Activated CD4-positive, alpha-beta T cell treated with anti-CD3 and anti-CD28 coated beads, Interleukin-2, amount 10 ng/mL, durations not matched to agents 7 days and 5 days (primary cell): ENCODE results near the gene OGFOD3. TPM values are rescaled to one million over a fixed set of nuclear protein-coding genes. Genes with fewer than 3 reads are reported as not detected.
A peak's percentile ranks its signal among the peaks of the same experiment; 100 is the strongest.
"Not testable (repeated sequence)": the region's sequence is repeated elsewhere in the genome, so short reads cannot be mapped to it uniquely, and the experiment has no call there.

Source experiments
- CTCF ChIA-PET: fragments of 350-600 bp; sonication (Branson Sonifier 250); formaldehyde crosslinking; loops from one replicate; lab custom pipeline; 2021; ENCODE audit warnings: antibody characterized with exemption; lab: Charles Lee
- POLR2A ChIA-PET: fragments of 350-600 bp; sonication (Branson Sonifier 250); formaldehyde crosslinking; loops from one replicate; lab custom pipeline; 2021; ENCODE audit warnings: antibody characterized with exemption; lab: Charles Lee
- DNase-seq: peaks from one replicate; pipeline ENCODE4 v3.0.0-alpha.2; 2020
- H3K27ac Mint-ChIP-seq: one replicate; pipeline ENCODE4 v1.8.0; 2021; ENCODE audit warnings: mild to moderate bottlenecking, moderate library complexity, mixed read lengths
- H3K27me3 Mint-ChIP-seq: one replicate; pipeline ENCODE4 v1.8.0; 2021; ENCODE audit warnings: mixed read lengths
- H3K36me3 Mint-ChIP-seq: one replicate; pipeline ENCODE4 v1.8.0; 2021; ENCODE audit warnings: low read depth, mixed read lengths
- H3K4me1 Mint-ChIP-seq: one replicate; pipeline ENCODE4 v1.8.0; 2021; ENCODE audit warnings: mixed read lengths
- H3K4me3 Mint-ChIP-seq: one replicate; pipeline ENCODE4 v1.8.0; 2021; ENCODE audit warnings: mild to moderate bottlenecking, moderate library complexity, mixed read lengths
- H3K9me3 Mint-ChIP-seq: one replicate; pipeline ENCODE4 v1.8.0; 2021; ENCODE audit warnings: mixed read lengths
- total RNA-seq, 2 experiments: library from RNA; stranded (reverse); gene quantifications; one replicate each; pipeline ENCODE4 v1.2.3, GENCODE V29; 2021

The OGFOD3 gene
- total RNA-seq, 2 experiments from 2014 or later = 23.8 to 28.0 TPM

DNA sequence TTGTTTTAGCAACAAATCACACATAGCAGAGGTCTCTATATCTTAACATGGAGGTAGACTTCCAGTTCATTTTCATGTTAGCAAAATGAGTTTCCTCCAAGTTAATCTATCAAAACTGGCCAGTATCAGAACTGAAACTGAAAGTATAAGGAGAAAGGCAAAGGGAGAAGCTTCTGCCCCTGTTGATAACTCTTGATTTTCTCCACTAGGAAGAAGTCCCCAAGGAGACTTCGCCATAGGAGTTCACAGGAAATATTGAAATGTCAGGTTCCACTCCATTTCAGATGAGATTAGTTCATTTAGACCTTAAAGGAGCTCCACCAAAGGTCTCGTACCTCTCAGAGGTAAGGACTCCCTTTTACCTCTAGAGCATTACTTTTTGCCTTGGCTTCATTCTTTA lies 1.2 kb upstream of the OGFOD3 start:
- peak overlapping the region; percentile 83 for H3K4me3 Mint-ChIP-seq
- H3K27me3 Mint-ChIP-seq = no peaks in the 10 kb centered on the region
- DNase-seq = no peak
- peaks cover 41% of the 10 kb centered on the region for H3K4me1 Mint-ChIP-seq
- H3K9me3 Mint-ChIP-seq = peaks cover 2% of the 10 kb centered on the region
- CTCF ChIA-PET = interaction anchor here (0.7 to 1.4 kb wide), 3 partner anchors 36 to 143 kb away, joined by 3 to 4 read pairs (median 3); no protein-coding TSS in a partner anchor
- H3K27ac Mint-ChIP-seq = peak overlapping the region; percentile 88
- POLR2A ChIA-PET = interaction anchor here (0.5 kb wide), 1 partner anchor 111 kb away, joined by 4 read pairs; no protein-coding TSS in a partner anchor
- peaks cover 35% of the 10 kb centered on the region for H3K36me3 Mint-ChIP-seq

DNA sequence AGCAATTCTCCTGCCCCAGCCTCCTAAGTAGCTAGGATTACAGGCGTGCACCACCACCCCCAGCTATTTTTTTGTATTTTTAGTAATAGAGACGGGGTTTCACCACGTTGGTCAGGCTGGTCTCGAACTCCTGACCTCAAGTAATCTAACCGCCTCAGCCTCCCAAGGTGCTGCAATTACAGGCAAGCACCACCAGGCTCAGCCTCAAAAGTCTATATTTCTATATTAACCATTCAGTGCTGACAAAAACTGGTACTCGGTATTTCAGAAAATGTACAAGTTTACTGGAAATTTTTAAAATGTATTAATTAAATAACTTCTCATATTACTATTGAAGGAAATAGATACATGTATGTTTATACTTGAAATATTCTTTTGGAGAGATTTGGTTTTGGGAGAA lies 1.6 kb downstream of the OGFOD3 start:
- CTCF ChIA-PET = interaction anchor here (0.8 to 1.0 kb wide), 3 partner anchors 59 to 83 kb away, joined by 3 to 4 read pairs (median 3); partner anchors contain the start of gene SECTM1
- Mint-ChIP-seq H3K27me3 (no peaks in the 10 kb centered on the region), H3K36me3 (peaks cover 21% of the 10 kb centered on the region), H3K27ac (no peak overlapping the region), H3K9me3 (no peaks in the 10 kb centered on the region), H3K4me3 (no peak overlapping the region), H3K4me1 (peaks cover 40% of the 10 kb centered on the region)
- POLR2A ChIA-PET = no interaction called here
- no peak for DNase-seq

DNA sequence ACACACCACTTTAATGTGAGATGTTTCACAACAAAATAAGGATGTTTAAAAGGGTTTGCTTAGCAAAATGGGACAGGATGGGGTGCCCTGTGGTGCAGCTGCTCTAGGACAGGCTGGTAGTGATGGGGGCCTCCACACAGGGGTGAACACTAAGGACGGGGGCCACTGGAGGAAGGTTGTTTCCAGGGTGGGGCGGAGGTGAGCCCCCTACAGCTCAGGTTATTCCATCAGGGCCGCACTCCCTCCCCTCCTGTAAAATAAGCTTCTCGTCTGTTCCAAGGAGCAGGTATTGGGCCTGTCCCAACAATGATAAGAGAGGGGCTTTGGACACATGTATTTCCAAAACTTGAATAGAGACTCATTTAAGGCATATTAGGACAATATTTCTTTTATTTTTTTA lies 2.1 kb downstream of the OGFOD3 start:
- ChIA-PET POLR2A (no interaction called here), CTCF (interaction anchor here (1.0 kb wide), 1 partner anchor 58 kb away, joined by 4 read pairs; no protein-coding TSS in a partner anchor)
- peaks cover 36% of the 10 kb centered on the region for H3K4me1 Mint-ChIP-seq
- DNase-seq = no peak
- H3K27ac Mint-ChIP-seq = no peak overlapping the region
- H3K27me3 Mint-ChIP-seq = no peaks in the 10 kb centered on the region
- no peak overlapping the region for H3K4me3 Mint-ChIP-seq
- H3K9me3 Mint-ChIP-seq = no peaks in the 10 kb centered on the region
- H3K36me3 Mint-ChIP-seq = peaks cover 18% of the 10 kb centered on the region

DNA sequence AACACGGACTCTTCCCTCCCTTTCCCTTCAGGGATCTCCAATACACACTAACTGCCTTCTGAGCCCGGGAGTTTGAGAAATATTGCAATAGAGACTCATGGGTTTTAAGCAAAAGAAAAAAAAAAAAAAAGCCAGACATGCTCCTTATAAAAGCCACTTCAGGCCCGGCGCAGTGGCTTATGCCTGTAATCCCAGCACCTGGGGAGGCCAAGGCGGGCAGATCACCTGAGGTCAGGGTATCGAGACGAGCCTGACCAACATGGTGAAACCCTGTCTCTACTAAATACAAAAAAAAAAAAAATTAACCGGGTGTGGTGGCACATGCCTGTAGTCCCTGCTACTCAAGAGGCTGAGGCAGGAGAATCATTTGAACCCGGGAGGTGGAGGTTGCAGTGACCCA lies 2.6 kb downstream of the OGFOD3 start:
- H3K27me3 Mint-ChIP-seq = no peaks in the 10 kb centered on the region
- no peaks in the 10 kb centered on the region for H3K9me3 Mint-ChIP-seq
- H3K4me1 Mint-ChIP-seq = peaks cover 31% of the 10 kb centered on the region
- ChIA-PET POLR2A (no interaction called here), CTCF (interaction anchor here (1.0 kb wide), 1 partner anchor 58 kb away, joined by 4 read pairs; no protein-coding TSS in a partner anchor)
- H3K36me3 Mint-ChIP-seq = peaks cover 14% of the 10 kb centered on the region
- H3K4me3 Mint-ChIP-seq = no peak overlapping the region
- H3K27ac Mint-ChIP-seq = no peak overlapping the region
- DNase-seq = no peak

DNA sequence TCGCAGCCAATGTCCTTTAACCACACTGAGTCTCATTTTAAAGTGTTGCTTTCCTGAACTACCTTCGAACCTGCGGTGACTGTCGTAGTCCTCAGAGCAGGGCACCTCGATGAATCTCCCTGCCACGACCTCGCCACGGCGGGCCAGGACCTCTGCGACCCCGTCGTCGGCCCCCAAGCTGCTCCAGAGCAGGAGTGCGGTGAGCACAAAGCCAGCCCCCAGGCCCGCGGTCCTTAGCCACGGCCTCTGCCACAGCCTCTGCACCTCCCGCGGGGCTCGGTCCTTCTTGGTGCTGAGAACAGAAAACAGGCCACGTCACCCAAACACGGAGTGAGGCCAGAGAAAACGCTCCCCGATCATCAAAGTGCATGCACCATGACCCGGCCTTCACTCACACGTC lies 3.0 kb downstream of the OGFOD3 start:
- H3K27ac Mint-ChIP-seq = no peak overlapping the region

DNA sequence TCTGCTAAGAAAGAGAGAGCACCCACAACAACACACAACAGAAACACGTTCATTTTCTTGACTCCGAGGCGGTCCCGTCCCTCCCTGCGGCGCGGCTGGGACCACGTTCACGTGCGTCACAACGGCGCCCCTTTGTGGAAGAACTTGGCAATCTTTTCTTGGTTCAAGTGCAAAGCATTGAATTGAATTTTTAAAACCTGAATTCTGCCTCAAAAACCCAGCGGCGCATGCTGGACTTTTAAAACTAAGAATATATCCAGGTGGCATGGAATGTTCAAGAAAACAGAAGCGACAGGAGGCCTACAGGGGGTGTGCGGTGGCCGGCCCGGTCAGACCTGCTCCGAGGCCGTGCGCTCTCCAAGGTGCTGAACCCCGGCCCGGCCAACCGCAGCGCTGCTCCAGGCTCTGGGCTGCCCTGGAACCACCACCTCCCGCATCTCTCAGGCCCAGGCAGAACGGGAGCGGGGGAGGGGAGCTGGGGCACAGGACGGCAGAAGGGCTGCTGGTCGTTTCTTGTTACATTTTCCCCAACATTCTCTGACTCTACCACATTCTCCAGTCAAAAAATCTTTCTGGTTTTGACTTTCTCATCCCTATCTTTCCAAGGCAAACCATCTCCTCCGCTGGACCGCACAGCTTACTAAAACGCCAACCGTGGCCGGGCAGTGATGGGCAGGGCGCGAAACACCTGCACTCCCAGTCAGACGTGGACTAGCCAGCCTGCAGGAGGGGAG lies 3.7 kb downstream of the OGFOD3 start:
- H3K9me3 Mint-ChIP-seq = no peaks in the 10 kb centered on the region
- no peak overlapping the region for H3K4me3 Mint-ChIP-seq
- peaks cover 23% of the 10 kb centered on the region for H3K4me1 Mint-ChIP-seq
- CTCF ChIA-PET = interaction anchor here (0.6 to 2.0 kb wide), 2 partner anchors 12 to 178 kb away, joined by 3 to 7 read pairs; no protein-coding TSS in a partner anchor
- POLR2A ChIA-PET = no interaction called here
- H3K27ac Mint-ChIP-seq = no peak overlapping the region
- peaks cover 4% of the 10 kb centered on the region for H3K36me3 Mint-ChIP-seq
- peak; percentile 85 for DNase-seq
- no peaks in the 10 kb centered on the region for H3K27me3 Mint-ChIP-seq

More for the DNA sequence above, 3.0 kb downstream of the OGFOD3 start:
- peaks cover 29% of the 10 kb centered on the region for H3K4me1 Mint-ChIP-seq
- H3K9me3 Mint-ChIP-seq = no peaks in the 10 kb centered on the region
- H3K4me3 Mint-ChIP-seq = no peak overlapping the region
- CTCF ChIA-PET = interaction anchor here (0.6 to 2.0 kb wide), 2 partner anchors 13 to 179 kb away, joined by 3 to 7 read pairs; no protein-coding TSS in a partner anchor
- no peaks in the 10 kb centered on the region for H3K27me3 Mint-ChIP-seq
- POLR2A ChIA-PET = no interaction called here
- H3K36me3 Mint-ChIP-seq = peaks cover 10% of the 10 kb centered on the region
- DNase-seq = no peak

DNA sequence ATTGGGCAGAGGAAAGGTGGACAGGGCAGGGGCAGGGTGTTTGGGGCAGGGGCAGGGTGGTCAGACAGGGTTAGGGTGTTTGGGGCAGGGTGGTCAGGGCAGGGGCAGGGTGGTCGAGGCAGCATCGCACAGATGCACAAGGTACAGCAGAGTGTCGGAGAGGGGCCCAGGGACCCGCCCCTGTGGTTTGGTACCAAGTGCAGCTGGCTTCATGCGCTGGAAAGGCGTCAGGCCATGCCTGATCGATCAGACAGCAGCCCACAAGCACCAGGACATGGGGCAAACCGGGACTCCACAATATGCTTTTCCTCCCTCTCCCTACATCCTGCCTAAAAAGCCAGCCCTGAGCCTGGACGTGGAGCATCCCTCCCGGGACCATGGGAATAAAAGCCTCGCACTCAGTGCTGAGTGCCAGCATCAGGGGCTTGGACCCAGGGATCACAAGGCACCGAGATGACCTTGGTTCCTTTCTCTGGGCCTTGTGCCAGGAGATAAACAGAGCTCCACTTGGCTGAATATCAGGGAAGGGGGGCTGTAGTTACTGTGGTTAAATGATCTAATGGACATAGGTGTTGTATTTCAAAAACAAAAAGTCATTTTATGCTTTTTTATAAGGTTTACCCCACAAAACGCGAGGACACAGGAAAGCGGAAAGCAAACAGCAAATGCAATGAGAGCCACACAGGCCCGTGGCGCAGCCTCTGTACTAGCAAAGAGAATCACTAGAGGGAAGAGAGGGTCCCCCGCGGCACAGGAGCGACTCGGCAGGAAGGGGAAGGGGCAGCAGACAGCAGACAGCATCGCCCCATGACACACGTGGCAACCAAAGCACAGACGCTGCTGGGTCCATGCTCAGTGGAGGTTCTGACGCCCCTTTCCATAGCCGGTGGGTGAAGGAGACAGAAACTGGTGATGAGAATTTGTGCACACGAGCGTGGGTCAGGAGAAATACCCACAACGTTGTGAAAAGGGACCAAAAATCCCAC lies 5.6 kb downstream of the OGFOD3 start:
- no peak for DNase-seq
- Mint-ChIP-seq H3K27me3 (no peaks in the 10 kb centered on the region), H3K4me1 (peaks cover 18% of the 10 kb centered on the region), H3K9me3 (no peaks in the 10 kb centered on the region), H3K36me3 (peaks cover 2% of the 10 kb centered on the region), H3K4me3 (no peak overlapping the region), H3K27ac (no peak overlapping the region)
- ChIA-PET POLR2A (no interaction called here), CTCF (interaction anchor here (2.0 kb wide), 1 partner anchor 10 kb away, joined by 7 read pairs; no protein-coding TSS in a partner anchor)

DNA sequence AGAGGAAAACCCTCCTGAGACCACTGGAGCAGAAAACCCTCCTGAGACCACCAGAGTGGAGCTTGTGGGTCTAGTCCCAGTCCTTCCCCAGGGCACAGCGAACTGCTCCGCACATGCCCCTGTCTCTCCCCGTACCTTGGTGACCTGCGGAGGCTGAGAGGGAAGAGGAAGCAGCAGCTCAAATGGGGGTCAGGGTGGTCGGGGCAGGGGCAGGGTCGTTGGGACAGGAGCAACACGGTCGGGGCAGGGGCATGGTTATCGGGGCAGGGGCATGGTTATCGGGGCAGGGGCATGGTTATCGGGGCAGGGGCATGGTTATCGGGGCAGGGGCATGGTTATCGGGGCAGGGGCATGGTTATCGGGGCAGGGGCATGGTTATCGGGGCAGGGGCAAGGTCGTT lies 6.3 kb downstream of the OGFOD3 start:
- H3K27me3 Mint-ChIP-seq, POLR2A ChIA-PET, H3K4me3 Mint-ChIP-seq, H3K27ac Mint-ChIP-seq, H3K36me3 Mint-ChIP-seq, H3K9me3 Mint-ChIP-seq, DNase-seq, CTCF ChIA-PET: not testable (repeated sequence)
- H3K4me1 Mint-ChIP-seq = peaks cover 19% of the 10 kb centered on the region

DNA sequence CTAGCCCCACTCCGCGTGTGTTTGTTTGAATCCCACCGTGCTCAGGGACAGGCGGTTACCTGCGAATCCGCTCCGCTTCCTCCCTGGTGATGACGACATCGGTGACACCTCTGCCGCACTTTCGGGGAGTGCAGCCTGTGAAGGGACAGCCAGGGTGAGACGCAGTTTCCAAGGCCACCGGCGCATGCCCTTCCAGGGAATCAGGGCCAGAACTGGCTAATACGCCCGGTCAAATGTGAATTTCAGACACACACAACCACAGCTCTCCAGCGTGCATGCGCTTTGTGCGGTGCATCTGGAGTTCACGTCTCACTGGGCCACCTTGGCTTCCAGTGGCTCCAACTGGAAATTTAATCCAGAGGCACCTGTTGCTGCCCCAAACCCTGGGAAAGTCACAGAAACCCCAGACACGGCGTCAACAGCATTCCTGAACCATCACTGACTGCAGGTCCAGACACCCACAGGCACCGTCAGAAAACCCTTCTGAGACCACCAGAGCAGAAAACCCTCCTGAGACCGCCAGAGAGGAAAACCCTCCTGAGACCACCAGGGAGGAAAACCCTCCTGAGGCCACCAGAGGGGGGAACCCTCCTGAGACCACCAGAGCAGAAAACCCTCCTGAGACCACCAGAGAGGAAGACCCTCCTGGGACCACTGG lies 6.9 kb downstream of the OGFOD3 start:
- Mint-ChIP-seq H3K4me1 (peaks cover 19% of the 10 kb centered on the region), H3K27me3 (no peaks in the 10 kb centered on the region), H3K4me3 (no peak overlapping the region), H3K27ac (no peak overlapping the region), H3K36me3 (peaks cover 3% of the 10 kb centered on the region), H3K9me3 (no peaks in the 10 kb centered on the region)
- DNase-seq = no peak
- POLR2A ChIA-PET = no interaction called here
- CTCF ChIA-PET = interaction anchor here (0.6 to 0.9 kb wide), 2 partner anchors 43 to 67 kb away, joined by 3 to 4 read pairs; no protein-coding TSS in a partner anchor

DNA sequence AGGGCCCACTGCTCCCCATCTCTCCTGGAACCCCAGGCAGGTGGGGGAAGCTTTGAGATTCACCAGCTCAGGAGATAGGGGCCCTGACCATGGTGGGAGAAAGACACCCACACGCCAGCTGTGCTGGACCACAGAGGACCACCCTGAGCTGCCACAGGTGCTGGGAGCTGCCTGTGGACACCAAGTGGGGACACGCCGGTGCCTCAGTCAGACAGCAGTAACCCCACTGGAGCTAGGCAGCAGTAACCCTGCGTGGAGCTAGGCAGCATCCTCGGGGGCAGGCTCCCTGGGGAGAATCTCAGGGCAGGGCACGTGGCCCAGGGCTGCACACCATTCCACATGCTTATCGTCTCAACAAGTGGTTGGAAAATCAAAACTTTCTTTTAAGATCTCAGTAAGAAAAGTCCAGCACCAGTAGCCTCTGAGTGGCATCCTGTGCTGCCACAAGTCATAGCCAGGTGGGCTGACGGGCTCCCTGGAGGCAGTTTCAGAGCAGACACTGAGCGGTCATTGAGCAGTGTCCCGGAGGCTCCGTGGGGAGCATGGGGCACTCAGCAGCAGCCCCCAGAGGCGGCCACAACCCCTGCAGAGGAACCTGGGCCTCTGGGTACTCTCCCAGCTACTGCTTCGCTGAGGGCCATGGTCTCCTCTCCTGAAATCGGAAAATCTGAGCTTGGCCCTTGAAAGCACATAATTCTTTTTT lies 8.2 kb downstream of the OGFOD3 start:
- Mint-ChIP-seq H3K27ac (no peak overlapping the region), H3K27me3 (no peaks in the 10 kb centered on the region), H3K36me3 (peaks cover 5% of the 10 kb centered on the region), H3K9me3 (no peaks in the 10 kb centered on the region), H3K4me3 (no peak overlapping the region), H3K4me1 (peaks cover 15% of the 10 kb centered on the region)
- POLR2A ChIA-PET = no interaction called here
- DNase-seq = no peak
- CTCF ChIA-PET = interaction anchor here (0.7 to 0.9 kb wide), 4 partner anchors 58 to 389 kb away, joined by 3 to 5 read pairs (median 4); no protein-coding TSS in a partner anchor

DNA sequence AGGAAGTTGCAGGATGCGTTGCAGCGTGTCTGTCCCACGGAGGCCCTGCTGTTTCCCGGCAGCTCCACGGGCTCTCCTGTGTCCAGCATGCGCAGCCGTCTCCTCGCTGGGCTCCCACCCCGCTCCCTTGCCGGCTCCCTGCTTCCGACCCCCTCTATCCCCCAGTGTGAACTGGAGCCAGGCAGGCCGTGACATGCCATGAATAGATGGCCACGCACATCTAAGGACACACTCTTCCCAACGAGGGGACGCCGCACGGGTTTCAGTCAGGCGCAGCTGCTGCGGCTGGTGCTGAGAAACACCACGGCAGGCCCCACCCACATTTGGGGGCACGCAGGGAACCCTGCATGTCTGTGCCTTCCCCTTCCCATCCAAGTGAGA lies 9.5 kb downstream of the OGFOD3 start:
- no peaks in the 10 kb centered on the region for H3K27me3 Mint-ChIP-seq
- CTCF ChIA-PET = interaction anchor here (0.6 to 1.2 kb wide), 2 partner anchors 15 to 173 kb away, joined by 3 to 4 read pairs; no protein-coding TSS in a partner anchor

More for the DNA sequence above, 9.5 kb downstream of the OGFOD3 start:
- Mint-ChIP-seq H3K4me3 (no peak overlapping the region), H3K36me3 (peaks cover 3% of the 10 kb centered on the region), H3K27ac (no peak overlapping the region), H3K4me1 (peaks cover 6% of the 10 kb centered on the region), H3K9me3 (no peaks in the 10 kb centered on the region)
- POLR2A ChIA-PET = no interaction called here
- no peak for DNase-seq
